GM23338 (cell line): ENCODE results near the gene ATP9B. TPM values are rescaled to one million over a fixed set of nuclear protein-coding genes. Genes with fewer than 3 reads are reported as not detected.

ENCODE experiments used
- ATAC-seq: fragments of 200-7000 bp; cut with Tn5 transposase; 3 replicates; pipeline ENCODE4 v1.9.1; 2020
- DNase-seq: peaks from one replicate; pipeline ENCODE4 v3.0.0-alpha.2; 2015; ENCODE audit warnings: low spot score
- H2AFZ ChIP-seq: fragments of 200-600 bp; sonication (generic); 2 replicates; pipeline ENCODE4 v1.8.0; 2016; ENCODE audit warnings: antibody characterized with exemption, mild to moderate bottlenecking, moderate library complexity
- H3F3A ChIP-seq: fragments of 200-600 bp; sonication (generic); replicated peaks from 2 replicates; pipeline ENCODE4 v1.8.0; 2017; ENCODE audit warnings: antibody characterized with exemption, mixed run types, low read depth
- H3K27ac ChIP-seq: fragments of 200-600 bp; sonication (generic); 2 replicates; pipeline ENCODE4 v1.6.1; 2016; ENCODE audit warnings: low read depth
- H3K27me3 ChIP-seq: fragments of 200-600 bp; sonication (generic); 2 replicates; pipeline ENCODE4 v1.8.0; 2016; ENCODE audit warnings: mild to moderate bottlenecking, mixed run types, moderate library complexity; ENCODE audit not compliant: insufficient read depth
- H3K36me3 ChIP-seq: fragments of 200-600 bp; sonication (generic); 2 replicates; pipeline ENCODE4 v1.8.0; 2016; ENCODE audit warnings: mild to moderate bottlenecking; ENCODE audit not compliant: insufficient read depth
- H3K4me1 ChIP-seq: fragments of 200-600 bp; sonication (generic); 2 replicates; pipeline ENCODE4 v1.8.0; 2016; ENCODE audit warnings: mild to moderate bottlenecking, moderate library complexity; ENCODE audit not compliant: insufficient read depth
- H3K4me2 ChIP-seq: fragments of 200-600 bp; sonication (generic); 2 replicates; pipeline ENCODE4 v1.7.1; 2017; ENCODE audit warnings: mixed run types
- H3K4me3 ChIP-seq: fragments of 200-600 bp; sonication (generic); 2 replicates; pipeline ENCODE4 v1.6.1; 2016; ENCODE audit warnings: mixed run types
- H3K79me2 ChIP-seq: fragments of 200-600 bp; sonication (generic); replicated peaks from 2 replicates; pipeline ENCODE4 v1.8.0; 2017; ENCODE audit warnings: mild to moderate bottlenecking; ENCODE audit not compliant: insufficient read depth
- H3K9me2 ChIP-seq: fragments of 200-600 bp; sonication (generic); 2 replicates; pipeline ENCODE4 v1.8.0; 2017; ENCODE audit not compliant: insufficient read depth
- H4K20me1 ChIP-seq: fragments of 200-600 bp; sonication (generic); replicated peaks from 2 replicates; pipeline ENCODE4 v1.8.0; 2017; ENCODE audit warnings: mild to moderate bottlenecking; ENCODE audit not compliant: insufficient read depth
- H3K27ac Mint-ChIP-seq: 2 replicates; pipeline ENCODE4 v1.8.0; 2020; ENCODE audit warnings: inconsistent platforms, mild to moderate bottlenecking, moderate library complexity, mixed read lengths
- H3K27me3 Mint-ChIP-seq: 3 replicates; pipeline ENCODE4 v1.8.0; 2022; ENCODE audit warnings: low read depth, mild to moderate bottlenecking, moderate library complexity, mixed read lengths, inconsistent platforms; ENCODE audit not compliant: insufficient read depth, poor library complexity
- H3K36me3 Mint-ChIP-seq: 3 replicates; pipeline ENCODE4 v1.8.0; 2021; ENCODE audit warnings: low read depth, mild to moderate bottlenecking, inconsistent platforms, moderate library complexity, mixed read lengths
- H3K4me1 Mint-ChIP-seq: 3 replicates; pipeline ENCODE4 v1.8.0; 2020; ENCODE audit warnings: mild to moderate bottlenecking, inconsistent platforms, mixed read lengths
- H3K4me3 Mint-ChIP-seq: 3 replicates; pipeline ENCODE4 v1.8.0; 2021; ENCODE audit warnings: moderate library complexity, mild to moderate bottlenecking, inconsistent platforms, mixed read lengths
- H3K9me3 Mint-ChIP-seq: 3 replicates; pipeline ENCODE4 v1.8.0; 2020; ENCODE audit warnings: moderate library complexity, mild to moderate bottlenecking, inconsistent platforms, mixed read lengths
- CREB1 ChIP-seq: fragments of 250-450 bp; sonication (Bioruptor Pico); IDR thresholded peaks from 2 replicates; pipeline ENCODE4 v1.5.0; 2020; ENCODE audit warnings: low read depth, mild to moderate bottlenecking, moderate library complexity
- CTCF ChIP-seq, 2 experiments: fragments of 200-600 bp in 1 of 2; sonication (generic) in 1 of 2; conservative IDR thresholded peaks; 2 replicates each; pipeline versions ENCODE4 v1.5.1 to v1.6.1; 2016 to 2017; ENCODE audit warnings: antibody characterized with exemption in 2 of 2, low read depth in 2 of 2, mild to moderate bottlenecking in 2 of 2, moderate library complexity in 1 of 2
- EZH2 ChIP-seq: fragments of 200-600 bp; sonication (generic); IDR thresholded peaks from one replicate; pipeline ENCODE4 v1.8.0; 2017; ENCODE audit warnings: antibody characterized with exemption, mild to moderate bottlenecking, low read depth; ENCODE audit not compliant: unreplicated experiment
- EZH2phosphoT487 ChIP-seq: fragments of 200-600 bp; sonication (generic); IDR thresholded peaks from one replicate; pipeline ENCODE4 v1.8.1; 2018; ENCODE audit warnings: antibody characterized with exemption; ENCODE audit not compliant: unreplicated experiment
- JUNB ChIP-seq: IDR thresholded peaks from one replicate; pipeline ENCODE4 v1.6.1; 2016; ENCODE audit warnings: antibody characterized with exemption; ENCODE audit not compliant: unreplicated experiment
- NANOG ChIP-seq: IDR thresholded peaks from 2 replicates; pipeline ENCODE4 v1.6.1; 2016; ENCODE audit warnings: antibody characterized with exemption, borderline replicate concordance
- POLR2AphosphoS5 ChIP-seq: IDR thresholded peaks from 2 replicates; pipeline ENCODE4 v1.6.1; 2016; ENCODE audit warnings: antibody characterized with exemption, low read depth
- STAT1 ChIP-seq: IDR thresholded peaks from one replicate; pipeline ENCODE4 v1.6.1; 2016; ENCODE audit warnings: antibody characterized with exemption; ENCODE audit not compliant: unreplicated experiment
- ZNF114 ChIP-seq: fragments of 250-450 bp; sonication (Bioruptor Pico); IDR thresholded peaks from 2 replicates; pipeline ENCODE4 v1.5.0; 2020; ENCODE audit warnings: mild to moderate bottlenecking, moderate library complexity
- ZNF331 ChIP-seq: fragments of 250-450 bp; sonication (Bioruptor Pico); IDR thresholded peaks from 2 replicates; pipeline ENCODE4 v1.5.0; 2020; ENCODE audit warnings: low read depth, mild to moderate bottlenecking, moderate library complexity
- polyA plus RNA-seq: library from polyadenylated mRNA; unstranded; fragments of >200 nt; fragmentation: Nextera tagmentation; extraction: Ambion mirVana; gene quantifications from 2 replicates; pipeline ENCODE4 v1.2.1, GENCODE V29; 2016
- total RNA-seq: library from RNA; depleted of rRNA; stranded (reverse); fragments of >200 nt; shearing (Covaris generic); gene quantifications from 2 replicates; pipeline ENCODE4 v1.2.3, GENCODE V29; 2014
- TF ChIP-seq, protein P1 (sequence below): IDR thresholded peaks from one replicate; pipeline ENCODE4 v1.6.1; 2018; ENCODE audit warnings: antibody characterized with exemption; ENCODE audit not compliant: unreplicated experiment
- TF ChIP-seq, protein P2 (sequence below): IDR thresholded peaks from 2 replicates; pipeline ENCODE4 v1.6.1; 2016; ENCODE audit warnings: antibody characterized with exemption
- TF ChIP-seq, protein P3 (sequence below): fragments of 250-450 bp; sonication (Bioruptor Pico); IDR thresholded peaks from 2 replicates; pipeline ENCODE4 v1.5.0; 2020; ENCODE audit warnings: mild to moderate bottlenecking, moderate library complexity

The ATP9B gene
- total and polyA plus RNA-seq, 2 experiments from 2014 or later: 14.2 to 25.6 TPM

- Histone ChIP-seq H3K36me3 (no peaks in the 10 kb centered on the region), H3F3A (no peaks in the 10 kb centered on the region), H3K4me1 (no peaks in the 10 kb centered on the region), H3K9me2 (no peaks in the 10 kb centered on the region), H3K27ac (no peak overlapping the region), H3K27me3 (no peaks in the 10 kb centered on the region), H3K79me2 (no peaks in the 10 kb centered on the region), H3K4me3 (no peak overlapping the region), H4K20me1 (no peaks in the 10 kb centered on the region), H2AFZ (no peak overlapping the region), H3K4me2 (no peak overlapping the region)
- peaks cover 3% of the 10 kb centered on the region for H3K36me3 Mint-ChIP-seq
- H3K4me1 Mint-ChIP-seq: no peaks in the 10 kb centered on the region
- H3K27me3 Mint-ChIP-seq: no peaks in the 10 kb centered on the region
- ATAC-seq (no peak), DNase-seq (no peak)
- H3K9me3 Mint-ChIP-seq: no peaks in the 10 kb centered on the region
- H3K27ac Mint-ChIP-seq: no peak overlapping the region
- H3K4me3 Mint-ChIP-seq: no peak overlapping the region
- TF ChIP-seq, protein P1, sequence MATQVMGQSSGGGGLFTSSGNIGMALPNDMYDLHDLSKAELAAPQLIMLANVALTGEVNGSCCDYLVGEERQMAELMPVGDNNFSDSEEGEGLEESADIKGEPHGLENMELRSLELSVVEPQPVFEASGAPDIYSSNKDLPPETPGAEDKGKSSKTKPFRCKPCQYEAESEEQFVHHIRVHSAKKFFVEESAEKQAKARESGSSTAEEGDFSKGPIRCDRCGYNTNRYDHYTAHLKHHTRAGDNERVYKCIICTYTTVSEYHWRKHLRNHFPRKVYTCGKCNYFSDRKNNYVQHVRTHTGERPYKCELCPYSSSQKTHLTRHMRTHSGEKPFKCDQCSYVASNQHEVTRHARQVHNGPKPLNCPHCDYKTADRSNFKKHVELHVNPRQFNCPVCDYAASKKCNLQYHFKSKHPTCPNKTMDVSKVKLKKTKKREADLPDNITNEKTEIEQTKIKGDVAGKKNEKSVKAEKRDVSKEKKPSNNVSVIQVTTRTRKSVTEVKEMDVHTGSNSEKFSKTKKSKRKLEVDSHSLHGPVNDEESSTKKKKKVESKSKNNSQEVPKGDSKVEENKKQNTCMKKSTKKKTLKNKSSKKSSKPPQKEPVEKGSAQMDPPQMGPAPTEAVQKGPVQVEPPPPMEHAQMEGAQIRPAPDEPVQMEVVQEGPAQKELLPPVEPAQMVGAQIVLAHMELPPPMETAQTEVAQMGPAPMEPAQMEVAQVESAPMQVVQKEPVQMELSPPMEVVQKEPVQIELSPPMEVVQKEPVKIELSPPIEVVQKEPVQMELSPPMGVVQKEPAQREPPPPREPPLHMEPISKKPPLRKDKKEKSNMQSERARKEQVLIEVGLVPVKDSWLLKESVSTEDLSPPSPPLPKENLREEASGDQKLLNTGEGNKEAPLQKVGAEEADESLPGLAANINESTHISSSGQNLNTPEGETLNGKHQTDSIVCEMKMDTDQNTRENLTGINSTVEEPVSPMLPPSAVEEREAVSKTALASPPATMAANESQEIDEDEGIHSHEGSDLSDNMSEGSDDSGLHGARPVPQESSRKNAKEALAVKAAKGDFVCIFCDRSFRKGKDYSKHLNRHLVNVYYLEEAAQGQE: no peak
- TF ChIP-seq CREB1 (CRISPR knock-in tag) (no peak), ZNF114 (CRISPR knock-in tag) (no peak), EZH2 (no peak), JUNB (no peak), POLR2AphosphoS5 (no peak), ZNF331 (no peak), EZH2phosphoT487 (no peak), NANOG (no peak), CTCF (conservative IDR thresholded peaks at IDR 0.05; ENCODE audit: low read depth in 2 of 2) (no peak), STAT1 (no peak)
- TF ChIP-seq, protein P2, sequence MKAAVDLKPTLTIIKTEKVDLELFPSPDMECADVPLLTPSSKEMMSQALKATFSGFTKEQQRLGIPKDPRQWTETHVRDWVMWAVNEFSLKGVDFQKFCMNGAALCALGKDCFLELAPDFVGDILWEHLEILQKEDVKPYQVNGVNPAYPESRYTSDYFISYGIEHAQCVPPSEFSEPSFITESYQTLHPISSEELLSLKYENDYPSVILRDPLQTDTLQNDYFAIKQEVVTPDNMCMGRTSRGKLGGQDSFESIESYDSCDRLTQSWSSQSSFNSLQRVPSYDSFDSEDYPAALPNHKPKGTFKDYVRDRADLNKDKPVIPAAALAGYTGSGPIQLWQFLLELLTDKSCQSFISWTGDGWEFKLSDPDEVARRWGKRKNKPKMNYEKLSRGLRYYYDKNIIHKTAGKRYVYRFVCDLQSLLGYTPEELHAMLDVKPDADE: no peak
- TF ChIP-seq, protein P3, sequence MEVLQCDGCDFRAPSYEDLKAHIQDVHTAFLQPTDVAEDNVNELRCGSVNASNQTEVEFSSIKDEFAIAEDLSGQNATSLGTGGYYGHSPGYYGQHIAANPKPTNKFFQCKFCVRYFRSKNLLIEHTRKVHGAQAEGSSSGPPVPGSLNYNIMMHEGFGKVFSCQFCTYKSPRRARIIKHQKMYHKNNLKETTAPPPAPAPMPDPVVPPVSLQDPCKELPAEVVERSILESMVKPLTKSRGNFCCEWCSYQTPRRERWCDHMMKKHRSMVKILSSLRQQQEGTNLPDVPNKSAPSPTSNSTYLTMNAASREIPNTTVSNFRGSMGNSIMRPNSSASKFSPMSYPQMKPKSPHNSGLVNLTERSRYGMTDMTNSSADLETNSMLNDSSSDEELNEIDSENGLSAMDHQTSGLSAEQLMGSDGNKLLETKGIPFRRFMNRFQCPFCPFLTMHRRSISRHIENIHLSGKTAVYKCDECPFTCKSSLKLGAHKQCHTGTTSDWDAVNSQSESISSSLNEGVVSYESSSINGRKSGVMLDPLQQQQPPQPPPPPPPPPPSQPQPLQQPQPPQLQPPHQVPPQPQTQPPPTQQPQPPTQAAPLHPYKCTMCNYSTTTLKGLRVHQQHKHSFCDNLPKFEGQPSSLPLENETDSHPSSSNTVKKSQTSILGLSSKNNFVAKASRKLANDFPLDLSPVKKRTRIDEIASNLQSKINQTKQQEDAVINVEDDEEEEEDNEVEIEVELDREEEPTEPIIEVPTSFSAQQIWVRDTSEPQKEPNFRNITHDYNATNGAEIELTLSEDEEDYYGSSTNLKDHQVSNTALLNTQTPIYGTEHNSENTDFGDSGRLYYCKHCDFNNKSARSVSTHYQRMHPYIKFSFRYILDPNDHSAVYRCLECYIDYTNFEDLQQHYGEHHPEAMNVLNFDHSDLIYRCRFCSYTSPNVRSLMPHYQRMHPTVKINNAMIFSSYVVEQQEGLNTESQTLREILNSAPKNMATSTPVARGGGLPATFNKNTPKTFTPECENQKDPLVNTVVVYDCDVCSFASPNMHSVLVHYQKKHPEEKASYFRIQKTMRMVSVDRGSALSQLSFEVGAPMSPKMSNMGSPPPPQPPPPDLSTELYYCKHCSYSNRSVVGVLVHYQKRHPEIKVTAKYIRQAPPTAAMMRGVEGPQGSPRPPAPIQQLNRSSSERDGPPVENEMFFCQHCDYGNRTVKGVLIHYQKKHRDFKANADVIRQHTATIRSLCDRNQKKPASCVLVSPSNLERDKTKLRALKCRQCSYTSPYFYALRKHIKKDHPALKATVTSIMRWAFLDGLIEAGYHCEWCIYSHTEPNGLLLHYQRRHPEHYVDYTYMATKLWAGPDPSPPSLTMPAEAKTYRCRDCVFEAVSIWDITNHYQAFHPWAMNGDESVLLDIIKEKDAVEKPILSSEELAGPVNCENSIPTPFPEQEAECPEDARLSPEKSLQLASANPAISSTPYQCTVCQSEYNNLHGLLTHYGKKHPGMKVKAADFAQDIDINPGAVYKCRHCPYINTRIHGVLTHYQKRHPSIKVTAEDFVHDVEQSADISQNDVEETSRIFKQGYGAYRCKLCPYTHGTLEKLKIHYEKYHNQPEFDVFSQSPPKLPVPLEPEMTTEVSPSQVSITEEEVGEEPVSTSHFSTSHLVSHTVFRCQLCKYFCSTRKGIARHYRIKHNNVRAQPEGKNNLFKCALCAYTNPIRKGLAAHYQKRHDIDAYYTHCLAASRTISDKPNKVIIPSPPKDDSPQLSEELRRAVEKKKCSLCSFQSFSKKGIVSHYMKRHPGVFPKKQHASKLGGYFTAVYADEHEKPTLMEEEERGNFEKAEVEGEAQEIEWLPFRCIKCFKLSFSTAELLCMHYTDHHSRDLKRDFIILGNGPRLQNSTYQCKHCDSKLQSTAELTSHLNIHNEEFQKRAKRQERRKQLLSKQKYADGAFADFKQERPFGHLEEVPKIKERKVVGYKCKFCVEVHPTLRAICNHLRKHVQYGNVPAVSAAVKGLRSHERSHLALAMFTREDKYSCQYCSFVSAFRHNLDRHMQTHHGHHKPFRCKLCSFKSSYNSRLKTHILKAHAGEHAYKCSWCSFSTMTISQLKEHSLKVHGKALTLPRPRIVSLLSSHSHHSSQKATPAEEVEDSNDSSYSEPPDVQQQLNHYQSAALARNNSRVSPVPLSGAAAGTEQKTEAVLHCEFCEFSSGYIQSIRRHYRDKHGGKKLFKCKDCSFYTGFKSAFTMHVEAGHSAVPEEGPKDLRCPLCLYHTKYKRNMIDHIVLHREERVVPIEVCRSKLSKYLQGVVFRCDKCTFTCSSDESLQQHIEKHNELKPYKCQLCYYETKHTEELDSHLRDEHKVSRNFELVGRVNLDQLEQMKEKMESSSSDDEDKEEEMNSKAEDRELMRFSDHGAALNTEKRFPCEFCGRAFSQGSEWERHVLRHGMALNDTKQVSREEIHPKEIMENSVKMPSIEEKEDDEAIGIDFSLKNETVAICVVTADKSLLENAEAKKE (CRISPR knock-in tag): no peak
Observed at GRCh38 chr18:79193826-79194225, 124.6 kb downstream of the ATP9B start.
